ENCODE results near the gene KIF15. TPM values are rescaled to one million over a fixed set of nuclear protein-coding genes. Genes with fewer than 3 reads are reported as not detected.
"Not testable (repeated sequence)": the region's sequence is repeated elsewhere in the genome, so short reads cannot be mapped to it uniquely, and the experiment has no call there.

KIF15 gene
- total RNA-seq, 1 donor from 2014 or later = 6.3 TPM

- H3K4me3 ChIP-seq (ENCODE audit: low read length in 3 of 3); H3K9ac ChIP-seq (ENCODE audit: low read depth in 1 of 3, low read length in 3 of 3); H3K36me3 ChIP-seq (ENCODE audit: control insufficient read depth in 3 of 3, insufficient read depth in 3 of 3, low read length in 3 of 3); H3K9me3 ChIP-seq (ENCODE audit: control insufficient read depth in 3 of 3, low read length in 3 of 3); H3K4me1 ChIP-seq (ENCODE audit: control insufficient read depth in 3 of 3, insufficient read depth in 3 of 3, low read length in 3 of 3); H3K27ac ChIP-seq (ENCODE audit: low read depth, low read length); H3K27me3 ChIP-seq (ENCODE audit: control insufficient read depth in 3 of 3, insufficient read depth in 3 of 3, low read length in 3 of 3): not testable (repeated sequence)
These were observed 95.1 kb downstream of the KIF15 start for GRCh38 chr3:44856663-44857062.

GRCh38 chr3:44860117-44860516 is 98.5 kb downstream of the KIF15 start:
- Histone ChIP-seq H3K9me3 (ENCODE audit: control insufficient read depth in 3 of 3, low read length in 3 of 3) (no peaks in the 10 kb centered on the region), H3K27me3 (ENCODE audit: control insufficient read depth in 3 of 3, insufficient read depth in 3 of 3, low read length in 3 of 3) (no peaks in the 10 kb centered on the region), H3K4me3 (ENCODE audit: low read length in 3 of 3) (no peak overlapping the region), H3K9ac (ENCODE audit: low read depth in 1 of 3, low read length in 3 of 3) (no peak overlapping the region), H3K4me1 (ENCODE audit: control insufficient read depth in 3 of 3, insufficient read depth in 3 of 3, low read length in 3 of 3) (peaks cover 8 to 25% (median 10%) of the 10 kb centered on the region in 3 donors), H3K27ac (ENCODE audit: low read depth, low read length) (no peak overlapping the region), H3K36me3 (ENCODE audit: control insufficient read depth in 3 of 3, insufficient read depth in 3 of 3, low read length in 3 of 3) (peaks cover 0 to 2% (median 0%) of the 10 kb centered on the region in 3 donors)

GRCh38 chr3:44861412-44862225 is 100.0 kb downstream of the KIF15 start, which contains the start of gene TMEM42:
Gene TMEM42 (plus strand): TSS chr3:44861912. CDS start chr3:44861925, 13 bp downstream.
- Histone ChIP-seq H3K4me3 (ENCODE audit: low read length in 3 of 3) (peak within 1 kb of the TSS; percentile 88 to 93 (median 92)), H3K36me3 (ENCODE audit: control insufficient read depth in 3 of 3, insufficient read depth in 3 of 3, low read length in 3 of 3) (peaks cover 0 to 2% (median 0%) of the 10 kb centered on the region in 3 donors), H3K27ac (ENCODE audit: low read depth, low read length) (peak within 1 kb of the TSS; percentile 63), H3K9me3 (ENCODE audit: control insufficient read depth in 3 of 3, low read length in 3 of 3) (no peaks in the 10 kb centered on the region), H3K27me3 (ENCODE audit: control insufficient read depth in 3 of 3, insufficient read depth in 3 of 3, low read length in 3 of 3) (no peaks in the 10 kb centered on the region), H3K9ac (ENCODE audit: low read depth in 1 of 3, low read length in 3 of 3) (peak within 1 kb of the TSS; percentile 85 to 87 (median 86)), H3K4me1 (ENCODE audit: control insufficient read depth in 3 of 3, insufficient read depth in 3 of 3, low read length in 3 of 3) (peaks cover 10 to 35% (median 15%) of the 10 kb centered on the region in 3 donors)

GRCh38 chr3:44862226-44862637 is 100.6 kb downstream of the KIF15 start:
- H3K9ac ChIP-seq (ENCODE audit: low read depth in 1 of 3, low read length in 3 of 3) = peak overlapping the region; percentile 80 to 86 (median 85)
- H3K9me3 ChIP-seq (ENCODE audit: control insufficient read depth in 3 of 3, low read length in 3 of 3) = no peaks in the 10 kb centered on the region
- H3K36me3 ChIP-seq (ENCODE audit: control insufficient read depth in 3 of 3, insufficient read depth in 3 of 3, low read length in 3 of 3) = peaks cover 0 to 3% (median 2%) of the 10 kb centered on the region in 3 donors
- peak overlapping the region; percentile 63 for H3K27ac ChIP-seq (ENCODE audit: low read depth, low read length)
- H3K27me3 ChIP-seq (ENCODE audit: control insufficient read depth in 3 of 3, insufficient read depth in 3 of 3, low read length in 3 of 3) = no peaks in the 10 kb centered on the region
- peak overlapping the region; percentile 88 to 93 (median 92) for H3K4me3 ChIP-seq (ENCODE audit: low read length in 3 of 3)
- peaks cover 10 to 40% (median 17%) of the 10 kb centered on the region in 3 donors for H3K4me1 ChIP-seq (ENCODE audit: control insufficient read depth in 3 of 3, insufficient read depth in 3 of 3, low read length in 3 of 3)

- H3K36me3 ChIP-seq (ENCODE audit: control insufficient read depth in 3 of 3, insufficient read depth in 3 of 3, low read length in 3 of 3) = peaks cover 0 to 3% (median 2%) of the 10 kb centered on the region in 3 donors
- H3K9ac ChIP-seq (ENCODE audit: low read depth in 1 of 3, low read length in 3 of 3) = no peak overlapping the region
- H3K4me1 ChIP-seq (ENCODE audit: control insufficient read depth in 3 of 3, insufficient read depth in 3 of 3, low read length in 3 of 3) = peaks cover 10 to 40% (median 17%) of the 10 kb centered on the region in 3 donors
- no peak overlapping the region for H3K4me3 ChIP-seq (ENCODE audit: low read length in 3 of 3)
- H3K9me3 ChIP-seq (ENCODE audit: control insufficient read depth in 3 of 3, low read length in 3 of 3) = no peaks in the 10 kb centered on the region
- no peak overlapping the region for H3K27ac ChIP-seq (ENCODE audit: low read depth, low read length)
- no peaks in the 10 kb centered on the region for H3K27me3 ChIP-seq (ENCODE audit: control insufficient read depth in 3 of 3, insufficient read depth in 3 of 3, low read length in 3 of 3)
These were observed 103.9 kb downstream of the KIF15 start for GRCh38 chr3:44865272-44866035.

- Histone ChIP-seq H3K9ac (ENCODE audit: low read depth in 1 of 3, low read length in 3 of 3) (no peak overlapping the region), H3K27me3 (ENCODE audit: control insufficient read depth in 3 of 3, insufficient read depth in 3 of 3, low read length in 3 of 3) (no peaks in the 10 kb centered on the region), H3K4me1 (ENCODE audit: control insufficient read depth in 3 of 3, insufficient read depth in 3 of 3, low read length in 3 of 3) (peaks cover 7 to 35% (median 13%) of the 10 kb centered on the region in 3 donors), H3K9me3 (ENCODE audit: control insufficient read depth in 3 of 3, low read length in 3 of 3) (no peaks in the 10 kb centered on the region), H3K4me3 (ENCODE audit: low read length in 3 of 3) (no peak overlapping the region), H3K27ac (ENCODE audit: low read depth, low read length) (no peak overlapping the region), H3K36me3 (ENCODE audit: control insufficient read depth in 3 of 3, insufficient read depth in 3 of 3, low read length in 3 of 3) (peaks cover 0 to 3% (median 2%) of the 10 kb centered on the region in 3 donors)
These were observed 106.0 kb downstream of the KIF15 start for GRCh38 chr3:44867421-44868111.

- H3K27me3 ChIP-seq (ENCODE audit: control insufficient read depth in 3 of 3, insufficient read depth in 3 of 3, low read length in 3 of 3) = no peaks in the 10 kb centered on the region
- peaks cover 0 to 3% (median 0%) of the 10 kb centered on the region in 3 donors for H3K36me3 ChIP-seq (ENCODE audit: control insufficient read depth in 3 of 3, insufficient read depth in 3 of 3, low read length in 3 of 3)
- H3K4me3 ChIP-seq (ENCODE audit: low read length in 3 of 3) = no peak overlapping the region
- no peak overlapping the region for H3K9ac ChIP-seq (ENCODE audit: low read depth in 1 of 3, low read length in 3 of 3)
- H3K27ac ChIP-seq (ENCODE audit: low read depth, low read length) = no peak overlapping the region
- H3K4me1 ChIP-seq (ENCODE audit: control insufficient read depth in 3 of 3, insufficient read depth in 3 of 3, low read length in 3 of 3) = peaks cover 0 to 11% (median 5%) of the 10 kb centered on the region in 3 donors
- no peaks in the 10 kb centered on the region for H3K9me3 ChIP-seq (ENCODE audit: control insufficient read depth in 3 of 3, low read length in 3 of 3)
These were observed 108.9 kb downstream of the KIF15 start for GRCh38 chr3:44870375-44871061.

GRCh38 chr3:44874308-44874707 is 112.7 kb downstream of the KIF15 start, which contains the start of gene TGM4:
Gene TGM4 (plus strand): TSS chr3:44874608. CDS start chr3:44874679, 71 bp downstream.
- Histone ChIP-seq H3K27me3 (ENCODE audit: control insufficient read depth in 3 of 3, insufficient read depth in 3 of 3, low read length in 3 of 3) (peaks cover 0 to 2% (median 0%) of the 10 kb centered on the region in 3 donors), H3K36me3 (ENCODE audit: control insufficient read depth in 3 of 3, insufficient read depth in 3 of 3, low read length in 3 of 3) (no peaks in the 10 kb centered on the region), H3K27ac (ENCODE audit: low read depth, low read length) (no peak within 1 kb of the TSS), H3K9ac (ENCODE audit: low read depth in 1 of 3, low read length in 3 of 3) (no peak within 1 kb of the TSS), H3K4me3 (ENCODE audit: low read length in 3 of 3) (no peak within 1 kb of the TSS), H3K4me1 (ENCODE audit: control insufficient read depth in 3 of 3, insufficient read depth in 3 of 3, low read length in 3 of 3) (no peaks in the 10 kb centered on the region), H3K9me3 (ENCODE audit: control insufficient read depth in 3 of 3, low read length in 3 of 3) (no peaks in the 10 kb centered on the region)

GRCh38 chr3:44875596-44875995 is 114.0 kb downstream of the KIF15 start:
- Histone ChIP-seq H3K27ac (ENCODE audit: low read depth, low read length) (no peak overlapping the region), H3K9ac (ENCODE audit: low read depth in 1 of 3, low read length in 3 of 3) (no peak overlapping the region), H3K36me3 (ENCODE audit: control insufficient read depth in 3 of 3, insufficient read depth in 3 of 3, low read length in 3 of 3) (no peaks in the 10 kb centered on the region), H3K4me3 (ENCODE audit: low read length in 3 of 3) (no peak overlapping the region), H3K27me3 (ENCODE audit: control insufficient read depth in 3 of 3, insufficient read depth in 3 of 3, low read length in 3 of 3) (peaks cover 0 to 2% (median 0%) of the 10 kb centered on the region in 3 donors), H3K9me3 (ENCODE audit: control insufficient read depth in 3 of 3, low read length in 3 of 3) (no peaks in the 10 kb centered on the region), H3K4me1 (ENCODE audit: control insufficient read depth in 3 of 3, insufficient read depth in 3 of 3, low read length in 3 of 3) (no peaks in the 10 kb centered on the region)

All from skeletal muscle tissue (tissue), 4 donors.